IMR-90 (cell line): ENCODE data around the gene NAV1. TPM values are rescaled to one million over a fixed set of nuclear protein-coding genes. Genes with fewer than 3 reads are reported as not detected.

ENCODE experiments used
- ATAC-seq: fragments of 200-7000 bp; cut with Tn5 transposase; 2 replicates; pipeline ENCODE4 v1.9.1; 2020; ENCODE audit warnings: low read depth, mild to moderate bottlenecking, moderate library complexity
- BruUV-seq: library from RNA; stranded (reverse); fragments of 400-500 nt; replicated peaks from 2 replicates; lab custom pipeline; 2021; lab: Mats Ljungman, UMichigan
- CTCF ChIA-PET: fragments of 300-600 bp; formaldehyde crosslinking; extraction: SDS; loops from one replicate; lab custom pipeline; 2021; ENCODE audit warnings: antibody characterized with exemption; lab: Yijun Ruan, JAX
- POLR2A ChIA-PET: fragments of 300-600 bp; sonication (Branson Sonifier 250); formaldehyde crosslinking; loops from one replicate; lab custom pipeline; 2022; ENCODE audit warnings: antibody characterized with exemption; ENCODE audit not compliant: unreplicated experiment; lab: Charles Lee
- DNase-seq: peaks from one replicate; pipeline ENCODE4 v3.0.0; 2013
- H2AFZ ChIP-seq: replicated peaks from 2 replicates; pipeline ENCODE3; 2013; ENCODE audit warnings: low read length, mild to moderate bottlenecking; ENCODE audit not compliant: poor library complexity
- H2AK5ac ChIP-seq: 2 replicates; pipeline ENCODE4 v1.6.1; 2013; ENCODE audit warnings: low read depth, low read length, inconsistent platforms
- H2AK9ac ChIP-seq: replicated peaks from 2 replicates; pipeline ENCODE3; 2013; ENCODE audit warnings: mild to moderate bottlenecking, low read depth, low read length, moderate library complexity; ENCODE audit not compliant: poor library complexity
- H2BK120ac ChIP-seq: 2 replicates; pipeline ENCODE4 v1.6.1; 2013; ENCODE audit warnings: low read depth, low read length, inconsistent platforms
- H2BK15ac ChIP-seq: 3 replicates; pipeline ENCODE4 v1.6.1; 2013; ENCODE audit warnings: low read depth, low read length, inconsistent platforms
- H2BK20ac ChIP-seq: 2 replicates; pipeline ENCODE4 v1.6.1; 2013; ENCODE audit warnings: low read depth, mild to moderate bottlenecking, inconsistent platforms, low read length, moderate library complexity
- H2BK5ac ChIP-seq: 2 replicates; pipeline ENCODE4 v1.6.1; 2013; ENCODE audit warnings: mild to moderate bottlenecking, low read depth, low read length, inconsistent platforms; ENCODE audit not compliant: poor library complexity, severe bottlenecking
- H3K14ac ChIP-seq: replicated peaks from 2 replicates; pipeline ENCODE4 v1.6.1; 2013; ENCODE audit warnings: low read depth, low read length, inconsistent platforms
- H3K18ac ChIP-seq: 2 replicates; pipeline ENCODE4 v1.6.1; 2013; ENCODE audit warnings: low read depth, low read length, control low read depth
- H3K23ac ChIP-seq: 2 replicates; pipeline ENCODE4 v1.6.1; 2013; ENCODE audit warnings: low read depth, low read length, inconsistent platforms
- H3K27ac ChIP-seq: 2 replicates; pipeline ENCODE4 v1.5.1; 2013; ENCODE audit warnings: mild to moderate bottlenecking, control low read depth, low read length; ENCODE audit not compliant: insufficient read depth
- H3K27me3 ChIP-seq: 2 replicates; pipeline ENCODE4 v1.6.1; 2013; ENCODE audit warnings: low read length; ENCODE audit not compliant: control insufficient read depth, insufficient read depth
- H3K36me3 ChIP-seq: 2 replicates; pipeline ENCODE4 v1.6.1; 2013; ENCODE audit warnings: low read length, mixed read lengths; ENCODE audit not compliant: control insufficient read depth, insufficient read depth
- H3K4ac ChIP-seq: 2 replicates; pipeline ENCODE4 v1.6.1; 2013; ENCODE audit warnings: low read depth, low read length, inconsistent platforms
- H3K4me1 ChIP-seq: 2 replicates; pipeline ENCODE4 v1.6.1; 2013; ENCODE audit warnings: low read length, mixed read lengths; ENCODE audit not compliant: control insufficient read depth, insufficient read depth
- H3K4me2 ChIP-seq: 2 replicates; pipeline ENCODE4 v1.6.1; 2013; ENCODE audit warnings: low read depth, mild to moderate bottlenecking, control low read depth, low read length, moderate library complexity
- H3K4me3 ChIP-seq: 2 replicates; pipeline ENCODE4 v1.5.1; 2013; ENCODE audit warnings: low read depth, mild to moderate bottlenecking, control low read depth, low read length, moderate library complexity; ENCODE audit not compliant: insufficient read depth
- H3K56ac ChIP-seq: 2 replicates; pipeline ENCODE4 v1.6.1; 2013; ENCODE audit warnings: low read length, inconsistent platforms; ENCODE audit not compliant: insufficient read depth; ENCODE audit errors: extremely low read depth
- H3K79me1 ChIP-seq, 2 experiments: 2 replicates each; pipeline ENCODE4 v1.6.1; 2013; ENCODE audit warnings: low read length in 2 of 2, inconsistent platforms in 1 of 2, low read depth in 1 of 2
- H3K9ac ChIP-seq: 2 replicates; pipeline ENCODE4 v1.6.1; 2013; ENCODE audit warnings: low read depth, low read length, control low read depth
- H3K9me1 ChIP-seq: 2 replicates; pipeline ENCODE4 v1.6.1; 2013; ENCODE audit warnings: low read length, inconsistent platforms; ENCODE audit not compliant: insufficient read depth
- H3K9me3 ChIP-seq: 2 replicates; pipeline ENCODE4 v1.6.1; 2013; ENCODE audit warnings: low read length; ENCODE audit not compliant: control insufficient read depth, insufficient read depth
- H4K20me1 ChIP-seq: 2 replicates; pipeline ENCODE4 v1.6.1; 2013; ENCODE audit warnings: low read length, inconsistent platforms; ENCODE audit not compliant: insufficient read depth
- H4K5ac ChIP-seq: 2 replicates; pipeline ENCODE4 v1.6.1; 2013; ENCODE audit warnings: mild to moderate bottlenecking, low read depth, low read length, control low read depth
- H4K8ac ChIP-seq, 2 experiments: 2 replicates each; pipeline ENCODE4 v1.6.1; 2013; ENCODE audit warnings: low read depth in 2 of 2, low read length in 2 of 2, control low read depth in 1 of 2, inconsistent platforms in 1 of 2
- H4K91ac ChIP-seq: 2 replicates; pipeline ENCODE4 v1.6.1; 2013; ENCODE audit warnings: low read depth, low read length, inconsistent platforms; ENCODE audit not compliant: insufficient read depth
- CEBPB ChIP-seq: IDR thresholded peaks from 2 replicates; pipeline ENCODE4 v1.6.1; 2012; ENCODE audit warnings: low read depth, low read length, improper control_type of control experiment
- MAZ ChIP-seq: IDR thresholded peaks from 2 replicates; pipeline ENCODE4 v1.6.1; 2012; ENCODE audit warnings: low read depth, mild to moderate bottlenecking, low read length, improper control_type of control experiment, moderate library complexity, borderline replicate concordance
- WGBS, 2 experiments: methylation state at CpG; one replicate each; pipeline versions ENCODE4 v1.1.5 to v1.1.7; 2013; ENCODE audit warnings: missing lambda C conversion rate in 2 of 2; ENCODE audit not compliant: insufficient read length in 1 of 2; ENCODE audit errors: extremely low coverage in 2 of 2; 5-methylcytosine and 5-hydroxymethylcytosine counted together
- dilution Hi-C: fragments of 300-500 bp; cut with HindIII; formaldehyde crosslinking; loops from one replicate; pipeline ENCODE4 v1.14.3; 2018; ENCODE audit warnings: low sequenced_read_pairs; ENCODE audit not compliant: unreplicated experiment
- in situ Hi-C: fragments of 300-500 bp; cut with MboI; formaldehyde crosslinking; loops from 3 replicates; pipeline ENCODE4 v1.14.3; 2019; ENCODE audit warnings: low sequenced_read_pairs, inconsistent platforms, mixed read lengths
- intact Hi-C: fragments of 100-400 bp; cut with micrococcal nuclease; formaldehyde crosslinking; loops from 2 replicates; pipeline ENCODE4 v1.10.0; 2022
- polyA plus RNA-seq, 3 experiments: library from polyadenylated mRNA; depleted of rRNA; stranded (reverse); fragments of >200 nt; gene quantifications; 2 replicates each; pipeline ENCODE4 v1.2.3, GENCODE V29; 2012; ENCODE audit warnings: low replicate concordance in 1 of 3
- total RNA-seq: library from RNA; depleted of rRNA; stranded (reverse); fragments of >200 nt; gene quantifications from 2 replicates; pipeline ENCODE4 v1.2.3, GENCODE V29; 2012

The NAV1 gene
- total and polyA plus RNA-seq, 2 of the 4 experiments (the other 2 are of a cell fraction): 14.0 to 23.1 TPM

- intact Hi-C loops: loop anchor here (10.0 kb wide), 1 partner anchor 438 kb away; no protein-coding TSS in a partner anchor
- ChIA-PET CTCF (no interaction called here), POLR2A (interaction anchor here (0.5 kb wide), 1 partner anchor 73 kb away, joined by 5 read pairs; no protein-coding TSS in a partner anchor)
- no peaks in the 10 kb centered on the region for H3K27me3 ChIP-seq
- dilution Hi-C loops: no loop called here
- peak overlapping the region; percentile 41; the same call in 1 of the 2 replicates for H3K23ac ChIP-seq
- no peaks in the 10 kb centered on the region for H3K9me3 ChIP-seq
- no peak overlapping the region for H4K5ac ChIP-seq
- no peak for DNase-seq
- H3K4ac ChIP-seq: peak overlapping the region; percentile 63
- H2BK20ac ChIP-seq: peak overlapping the region; percentile 29; the same call in 1 of the 2 replicates
- H4K91ac ChIP-seq: peak overlapping the region; percentile 24; the same call in 1 of the 2 replicates
- no peak overlapping the region for H2AFZ ChIP-seq
- in situ Hi-C loops: loop anchor here (25.0 kb wide), 2 partner anchors 425 to 600 kb away; partner anchors contain the start of genes ARL8A and TIMM17A
- no TSS peak for BruUV-seq
- peaks cover 25% of the 10 kb centered on the region for H3K9me1 ChIP-seq
- peak overlapping the region; percentile 47; the same call in 1 of the 2 replicates for H2BK120ac ChIP-seq
- no CpG with 5 or more reads among the region's 2 CpGs for WGBS, 2 experiments
- H3K36me3 ChIP-seq: no peaks in the 10 kb centered on the region
- H2AK5ac ChIP-seq: peak overlapping the region; percentile 10; the same call in 1 of the 2 replicates
- H3K27ac ChIP-seq: no peak overlapping the region
- H3K4me1 ChIP-seq: peaks cover 31% of the 10 kb centered on the region
- H3K4me2 ChIP-seq: peak overlapping the region; percentile 93; the same call in 1 of the 2 replicates
- H4K20me1 ChIP-seq: no peaks in the 10 kb centered on the region
- ATAC-seq: no peak
- H2AK9ac ChIP-seq: no peak overlapping the region
- H3K4me3 ChIP-seq: no peak overlapping the region; the same call in 1 of the 2 replicates
- peak overlapping the region; percentile 59 for H2BK5ac ChIP-seq
- peak overlapping the region; percentile 30; the same call in 1 of the 2 replicates for H3K18ac ChIP-seq
- H3K9ac ChIP-seq: no peak overlapping the region
- H3K79me1 ChIP-seq: peaks cover 2 to 55% of the 10 kb centered on the region in 2 experiments; a peak in 2 of 4 replicates
- peak overlapping the region; percentile 53 for H3K14ac ChIP-seq
- TF ChIP-seq CEBPB: peak; percentile 40; the same call in 1 of the 2 replicates
- TF ChIP-seq MAZ: no peak
- H3K56ac ChIP-seq: no peak overlapping the region
- peak overlapping the region; percentile 67; the same call in 2 of the 3 replicates for H2BK15ac ChIP-seq
- no peak overlapping the region for H4K8ac ChIP-seq
These were observed 1.9 kb upstream of the NAV1 start for GRCh38 chr1:201537028-201537427.
